ENCODE measurements around the gene PFDN1. TPM values are rescaled to one million over a fixed set of nuclear protein-coding genes. Genes with fewer than 3 reads are reported as not detected.

The PFDN1 gene
- total RNA-seq, 1 experiment from 2014 or later = 94.1 TPM

DNA sequence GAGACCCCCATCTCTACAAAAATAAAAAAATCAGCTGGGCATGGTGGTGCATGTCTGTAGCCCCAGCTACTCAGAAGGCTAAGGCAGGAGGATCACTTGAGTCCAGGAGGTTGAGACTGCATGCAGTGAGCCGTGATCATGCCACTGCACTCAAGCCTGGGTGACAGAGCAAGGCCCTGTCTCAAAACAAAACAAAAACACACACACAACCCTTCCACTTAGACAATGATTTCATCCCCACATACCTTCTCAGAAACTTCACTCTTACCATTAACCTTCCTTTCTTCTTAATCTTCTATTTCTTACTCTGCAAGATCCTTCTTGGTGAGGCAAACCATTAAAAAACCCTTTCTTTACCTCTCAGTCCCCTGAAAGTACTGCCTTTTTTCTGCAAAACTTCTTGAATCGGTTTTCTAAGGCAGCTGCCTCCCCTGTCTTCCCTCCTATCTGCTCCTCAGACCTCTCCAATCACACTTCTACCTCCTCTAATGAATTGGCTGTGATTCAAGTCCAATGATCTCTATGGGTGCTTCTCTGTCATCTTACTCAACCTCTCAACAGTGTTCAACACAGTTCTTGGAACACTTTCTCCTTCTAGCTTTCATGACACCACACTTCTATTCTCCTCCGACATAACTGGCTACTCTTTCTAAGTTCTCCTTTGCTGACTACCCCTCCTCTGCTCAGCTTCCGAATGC lies 47.3 kb downstream of the PFDN1 start:
- BruUV-seq (replicated peaks) = no TSS peak
- CTCF ChIA-PET = no interaction called here

DNA sequence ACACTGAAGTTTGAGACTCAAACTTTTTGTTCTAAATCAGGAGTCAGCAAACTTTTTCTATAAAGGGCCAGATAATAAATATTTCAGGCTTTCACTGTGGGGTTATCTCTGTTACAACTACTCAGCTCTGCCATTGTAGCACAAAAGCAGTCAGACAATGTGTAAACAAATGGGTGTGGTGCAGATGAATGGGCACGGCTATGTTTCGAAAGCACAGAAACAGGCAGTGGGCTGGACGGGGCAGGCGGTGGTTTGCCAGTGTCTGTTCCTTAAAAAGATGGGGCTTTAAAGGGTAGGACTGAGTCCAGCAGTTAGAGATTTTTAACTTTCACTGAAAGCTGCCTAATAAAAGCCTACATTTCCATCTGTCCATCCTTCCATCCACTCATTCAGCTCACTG lies 48.9 kb downstream of the PFDN1 start:
- Histone ChIP-seq H3K4me1 (ENCODE audit: insufficient read depth, low read length, poor library complexity, severe bottlenecking) (peaks cover 12% of the 10 kb centered on the region), H3K9me3 (ENCODE audit: low read depth, low read length, poor library complexity, severe bottlenecking) (no peaks in the 10 kb centered on the region), H3K4me3 (ENCODE audit: low read depth, low read length, poor library complexity, severe bottlenecking) (no peak overlapping the region), H3K27ac (ENCODE audit: low read depth, low read length, poor library complexity, severe bottlenecking) (no peak overlapping the region), H3K27me3 (replicated peaks; ENCODE audit: insufficient read depth, low read depth, low read length, poor library complexity) (no peaks in the 10 kb centered on the region), H3K36me3 (ENCODE audit: insufficient read depth, low read length, poor library complexity, severe bottlenecking) (no peaks in the 10 kb centered on the region)
- TF ChIP-seq EZH2 (IDR thresholded peaks at IDR 0.05; ENCODE audit: borderline replicate concordance, low read depth, low read length, poor library complexity, severe bottlenecking) = no peak
- TF ChIP-seq, protein P1, sequence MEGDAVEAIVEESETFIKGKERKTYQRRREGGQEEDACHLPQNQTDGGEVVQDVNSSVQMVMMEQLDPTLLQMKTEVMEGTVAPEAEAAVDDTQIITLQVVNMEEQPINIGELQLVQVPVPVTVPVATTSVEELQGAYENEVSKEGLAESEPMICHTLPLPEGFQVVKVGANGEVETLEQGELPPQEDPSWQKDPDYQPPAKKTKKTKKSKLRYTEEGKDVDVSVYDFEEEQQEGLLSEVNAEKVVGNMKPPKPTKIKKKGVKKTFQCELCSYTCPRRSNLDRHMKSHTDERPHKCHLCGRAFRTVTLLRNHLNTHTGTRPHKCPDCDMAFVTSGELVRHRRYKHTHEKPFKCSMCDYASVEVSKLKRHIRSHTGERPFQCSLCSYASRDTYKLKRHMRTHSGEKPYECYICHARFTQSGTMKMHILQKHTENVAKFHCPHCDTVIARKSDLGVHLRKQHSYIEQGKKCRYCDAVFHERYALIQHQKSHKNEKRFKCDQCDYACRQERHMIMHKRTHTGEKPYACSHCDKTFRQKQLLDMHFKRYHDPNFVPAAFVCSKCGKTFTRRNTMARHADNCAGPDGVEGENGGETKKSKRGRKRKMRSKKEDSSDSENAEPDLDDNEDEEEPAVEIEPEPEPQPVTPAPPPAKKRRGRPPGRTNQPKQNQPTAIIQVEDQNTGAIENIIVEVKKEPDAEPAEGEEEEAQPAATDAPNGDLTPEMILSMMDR (conservative IDR thresholded peaks at IDR 0.05; ENCODE audit: low read depth, low read length) = no peak
- BruUV-seq (replicated peaks) = no TSS peak
- ChIA-PET CTCF (no interaction called here), POLR2A (ENCODE audit: low non-redundant PET) (no interaction called here)
- DNase-seq (ENCODE audit: low spot score) = no peak
- intact Hi-C loops (cut with micrococcal nuclease; ENCODE audit: unreplicated experiment) = no loop called here

More for the DNA sequence above, 47.3 kb downstream of the PFDN1 start:
- Histone ChIP-seq H3K4me3 (ENCODE audit: low read depth, low read length, poor library complexity, severe bottlenecking) (no peak overlapping the region), H3K27me3 (replicated peaks; ENCODE audit: insufficient read depth, low read depth, low read length, poor library complexity) (no peaks in the 10 kb centered on the region), H3K36me3 (ENCODE audit: insufficient read depth, low read length, poor library complexity, severe bottlenecking) (peaks cover 11% of the 10 kb centered on the region), H3K27ac (ENCODE audit: low read depth, low read length, poor library complexity, severe bottlenecking) (no peak overlapping the region), H3K9me3 (ENCODE audit: low read depth, low read length, poor library complexity, severe bottlenecking) (no peaks in the 10 kb centered on the region), H3K4me1 (ENCODE audit: insufficient read depth, low read length, poor library complexity, severe bottlenecking) (peaks cover 12% of the 10 kb centered on the region)
- intact Hi-C loops (cut with micrococcal nuclease; ENCODE audit: unreplicated experiment) = no loop called here
- POLR2A ChIA-PET (ENCODE audit: low non-redundant PET) = no interaction called here
- TF ChIP-seq, protein P1 (conservative IDR thresholded peaks at IDR 0.05; ENCODE audit: low read depth, low read length) = no peak
- TF ChIP-seq EZH2 (IDR thresholded peaks at IDR 0.05; ENCODE audit: borderline replicate concordance, low read depth, low read length, poor library complexity, severe bottlenecking) = no peak
- DNase-seq (ENCODE audit: low spot score) = no peak

DNA sequence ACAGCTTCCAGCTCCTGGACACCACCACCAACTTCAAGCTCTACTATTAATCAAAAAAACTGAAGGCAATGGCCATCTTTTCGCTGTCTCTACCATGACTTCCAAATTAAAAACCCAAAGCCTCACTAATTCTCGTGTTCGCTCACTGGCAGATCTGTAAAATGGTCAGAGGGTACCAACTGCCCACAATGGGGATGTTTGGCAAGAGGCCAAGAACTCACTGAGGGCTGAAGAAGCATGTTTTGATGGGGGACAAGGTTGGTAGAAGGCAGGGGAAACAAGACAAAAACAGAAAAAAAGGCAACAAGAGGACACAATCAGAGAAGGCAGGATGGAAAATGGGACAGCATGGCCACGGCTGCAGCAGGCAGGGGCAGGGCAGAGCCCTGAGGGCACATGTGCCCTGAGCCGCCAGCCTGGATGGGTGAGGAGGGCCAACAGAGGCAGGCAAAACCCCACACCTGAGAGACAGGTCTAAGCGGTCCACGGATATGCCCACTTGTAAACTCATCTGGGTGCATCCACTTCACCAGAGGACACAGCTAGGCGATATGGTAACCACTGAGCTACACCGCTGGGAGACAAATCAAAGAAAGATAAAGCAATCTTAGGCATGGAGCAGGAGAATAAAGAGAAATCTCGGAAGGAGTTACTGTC lies 50.3 kb downstream of the PFDN1 start:
- Histone ChIP-seq H3K9me3 (ENCODE audit: low read depth, low read length, poor library complexity, severe bottlenecking) (no peaks in the 10 kb centered on the region), H3K4me3 (ENCODE audit: low read depth, low read length, poor library complexity, severe bottlenecking) (no peak overlapping the region), H3K36me3 (ENCODE audit: insufficient read depth, low read length, poor library complexity, severe bottlenecking) (no peaks in the 10 kb centered on the region), H3K27me3 (replicated peaks; ENCODE audit: insufficient read depth, low read depth, low read length, poor library complexity) (no peaks in the 10 kb centered on the region), H3K4me1 (ENCODE audit: insufficient read depth, low read length, poor library complexity, severe bottlenecking) (peaks cover 12% of the 10 kb centered on the region), H3K27ac (ENCODE audit: low read depth, low read length, poor library complexity, severe bottlenecking) (peak overlapping the region; percentile 38)
- no TSS peak for BruUV-seq (replicated peaks)
- no peak for DNase-seq (ENCODE audit: low spot score)
- ChIA-PET POLR2A (ENCODE audit: low non-redundant PET) (no interaction called here), CTCF (no interaction called here)
- TF ChIP-seq EZH2 (IDR thresholded peaks at IDR 0.05; ENCODE audit: borderline replicate concordance, low read depth, low read length, poor library complexity, severe bottlenecking) = no peak
- TF ChIP-seq, protein P1 (conservative IDR thresholded peaks at IDR 0.05; ENCODE audit: low read depth, low read length) = no peak
- intact Hi-C loops (cut with micrococcal nuclease; ENCODE audit: unreplicated experiment) = no loop called here

Data from A673 (cell line).